ENCODE data around the gene FAM161B.
"Not testable (repeated sequence)": the region's sequence is repeated elsewhere in the genome, so short reads cannot be mapped to it uniquely, and the experiment has no call there.

FAM161B gene

DNA sequence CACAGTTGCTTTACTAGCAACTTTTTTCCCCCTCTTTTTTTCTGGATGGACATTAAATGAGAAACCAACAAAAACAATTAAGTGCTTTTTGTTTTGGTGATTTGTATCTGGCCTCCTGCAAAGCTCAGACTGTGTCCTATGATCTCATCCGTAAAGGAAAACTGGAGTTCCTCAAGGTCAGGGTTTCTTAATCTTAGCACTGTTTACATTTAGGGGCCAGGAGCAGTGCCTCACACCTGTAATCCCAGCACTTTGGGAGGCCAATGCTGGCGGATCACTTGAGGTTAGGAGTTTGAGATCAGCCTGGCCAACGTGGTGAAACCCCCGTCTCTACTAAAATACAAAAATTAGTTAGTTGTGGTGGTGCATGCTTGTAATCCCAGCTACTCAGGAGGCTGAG is 41.2 kb upstream of the FAM161B start:
- H3K4me3 ChIP-seq (ENCODE audit: low read depth, low read length), result no peak overlapping the region
- TF ChIP-seq, protein P1, sequence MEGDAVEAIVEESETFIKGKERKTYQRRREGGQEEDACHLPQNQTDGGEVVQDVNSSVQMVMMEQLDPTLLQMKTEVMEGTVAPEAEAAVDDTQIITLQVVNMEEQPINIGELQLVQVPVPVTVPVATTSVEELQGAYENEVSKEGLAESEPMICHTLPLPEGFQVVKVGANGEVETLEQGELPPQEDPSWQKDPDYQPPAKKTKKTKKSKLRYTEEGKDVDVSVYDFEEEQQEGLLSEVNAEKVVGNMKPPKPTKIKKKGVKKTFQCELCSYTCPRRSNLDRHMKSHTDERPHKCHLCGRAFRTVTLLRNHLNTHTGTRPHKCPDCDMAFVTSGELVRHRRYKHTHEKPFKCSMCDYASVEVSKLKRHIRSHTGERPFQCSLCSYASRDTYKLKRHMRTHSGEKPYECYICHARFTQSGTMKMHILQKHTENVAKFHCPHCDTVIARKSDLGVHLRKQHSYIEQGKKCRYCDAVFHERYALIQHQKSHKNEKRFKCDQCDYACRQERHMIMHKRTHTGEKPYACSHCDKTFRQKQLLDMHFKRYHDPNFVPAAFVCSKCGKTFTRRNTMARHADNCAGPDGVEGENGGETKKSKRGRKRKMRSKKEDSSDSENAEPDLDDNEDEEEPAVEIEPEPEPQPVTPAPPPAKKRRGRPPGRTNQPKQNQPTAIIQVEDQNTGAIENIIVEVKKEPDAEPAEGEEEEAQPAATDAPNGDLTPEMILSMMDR (IDR thresholded peaks at IDR 0.05; ENCODE audit: low read depth, low read length), result no peak

DNA sequence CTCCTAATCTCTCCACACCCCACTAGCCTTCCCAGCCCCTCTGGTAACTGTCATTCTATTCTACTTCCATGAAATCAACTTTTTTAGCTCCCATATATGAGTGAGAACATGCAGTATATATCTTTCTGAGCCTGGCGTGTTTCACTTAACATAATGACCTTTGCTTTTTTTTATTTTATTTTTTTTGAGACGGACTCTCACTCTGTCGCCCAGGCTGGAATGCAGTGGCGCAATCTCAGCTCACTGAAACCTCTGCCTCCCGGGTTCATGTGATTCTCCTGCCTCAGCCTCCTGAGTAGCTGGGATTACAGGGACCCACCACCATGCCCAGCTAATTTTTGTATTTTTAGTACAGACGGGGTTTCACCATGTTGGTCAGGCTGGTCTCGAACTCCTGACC is 38.8 kb upstream of the FAM161B start:
- H3K4me3 ChIP-seq (ENCODE audit: low read depth, low read length), result not testable (repeated sequence)

DNA sequence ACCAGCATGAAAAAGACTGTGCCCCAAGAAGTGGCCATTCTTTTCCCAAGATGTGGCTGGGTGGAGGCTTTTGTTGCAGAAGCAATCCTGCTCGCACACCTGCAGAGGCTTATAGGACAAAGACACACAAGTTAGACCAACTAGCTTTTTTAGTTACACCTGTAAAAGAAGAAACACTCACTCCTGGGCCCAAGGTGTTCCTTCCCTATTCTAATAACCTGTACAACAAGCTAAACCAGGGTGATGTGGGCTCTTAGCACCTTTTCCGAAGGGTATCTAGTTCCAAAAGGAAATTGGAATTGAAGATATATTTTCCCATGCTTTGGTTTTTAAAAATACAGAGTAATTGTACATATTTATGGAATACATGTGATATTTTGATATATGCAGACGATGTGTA is 38.2 kb upstream of the FAM161B start:
- H3K4me3 ChIP-seq (ENCODE audit: low read depth, low read length), result no peak overlapping the region
- TF ChIP-seq, protein P1 (IDR thresholded peaks at IDR 0.05; ENCODE audit: low read depth, low read length), result no peak

DNA sequence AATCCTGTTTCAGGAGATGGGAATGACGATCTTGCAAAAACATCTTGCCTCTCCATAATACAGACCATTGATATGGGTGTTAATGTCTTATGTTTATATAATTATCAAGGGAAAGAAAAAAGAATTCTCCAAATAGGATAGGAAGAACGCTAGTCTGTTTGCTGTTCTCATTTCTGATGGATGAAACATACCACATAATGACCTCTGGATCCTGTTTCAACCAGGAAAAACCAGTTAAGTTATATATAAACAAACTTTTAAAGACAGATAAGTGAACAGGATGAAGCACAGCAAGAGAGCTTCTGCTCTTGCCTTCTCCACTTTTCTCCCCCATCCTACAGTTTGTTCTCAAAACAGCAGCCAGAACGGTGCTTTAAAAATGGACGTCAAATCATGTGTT is 28.0 kb upstream of the FAM161B start:
- TF ChIP-seq, protein P1 (IDR thresholded peaks at IDR 0.05; ENCODE audit: low read depth, low read length), result no peak
- no peak overlapping the region for H3K4me3 ChIP-seq (ENCODE audit: low read depth, low read length)

GRCh38 chr14:73976125-73976524 is 26.2 kb upstream of the FAM161B start:
- TF ChIP-seq, protein P1 (IDR thresholded peaks at IDR 0.05; ENCODE audit: low read depth, low read length), result no peak
- H3K4me3 ChIP-seq (ENCODE audit: low read depth, low read length), result no peak overlapping the region

- TF ChIP-seq, protein P1 (IDR thresholded peaks at IDR 0.05; ENCODE audit: low read depth, low read length), result no peak
- H3K4me3 ChIP-seq (ENCODE audit: low read depth, low read length), result no peak overlapping the region
Observed at GRCh38 chr14:73973497-73973896, 23.6 kb upstream of the FAM161B start.

GRCh38 chr14:73968885-73969284 is 19.0 kb upstream of the FAM161B start:
- no peak overlapping the region for H3K4me3 ChIP-seq (ENCODE audit: low read depth, low read length)
- TF ChIP-seq, protein P1 (IDR thresholded peaks at IDR 0.05; ENCODE audit: low read depth, low read length), result no peak

DNA sequence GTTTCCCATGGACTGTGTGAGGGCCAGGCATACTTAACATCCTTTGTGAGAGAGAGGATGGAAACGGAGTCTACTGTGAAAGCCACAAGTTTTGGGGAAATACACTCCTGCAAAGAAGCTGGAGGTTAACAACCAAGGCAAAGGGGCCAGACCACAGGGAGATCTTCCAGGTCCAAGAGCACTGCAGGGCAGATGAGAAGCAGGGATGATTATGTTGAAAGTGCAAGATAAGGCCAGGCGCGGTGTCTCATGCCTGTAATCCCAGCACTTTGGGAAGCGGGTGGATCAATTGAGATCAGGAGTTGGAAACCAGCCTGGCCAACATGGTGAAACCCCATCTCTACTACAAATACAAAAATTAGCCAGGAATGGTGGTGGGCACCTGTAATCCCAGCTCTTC is 15.3 kb upstream of the FAM161B start:
- TF ChIP-seq, protein P1 (IDR thresholded peaks at IDR 0.05; ENCODE audit: low read depth, low read length), result no peak

More for the DNA sequence above, 15.3 kb upstream of the FAM161B start:
- H3K4me3 ChIP-seq (ENCODE audit: low read depth, low read length), result no peak overlapping the region

Data from WI38 (cell line).